HUES64 (cell line): Measurements from ENCODE around the gene CELF4.

Experiments
- H3K27ac ChIP-seq: 2 replicates; pipeline ENCODE4 v1.7.0; 2013; ENCODE audit warnings: low read depth, low read length, inconsistent platforms
- H3K27me3 ChIP-seq: 2 replicates; pipeline ENCODE4 v1.6.1; 2013; ENCODE audit warnings: mild to moderate bottlenecking, low read length; ENCODE audit not compliant: insufficient read depth
- H3K36me3 ChIP-seq: 2 replicates; pipeline ENCODE4 v1.6.1; 2013; ENCODE audit warnings: mild to moderate bottlenecking, low read length; ENCODE audit not compliant: insufficient read depth
- H3K4me1 ChIP-seq: 2 replicates; pipeline ENCODE4 v1.6.1; 2013; ENCODE audit warnings: mild to moderate bottlenecking, low read length, moderate library complexity; ENCODE audit not compliant: insufficient read depth
- H3K4me3 ChIP-seq: 2 replicates; pipeline ENCODE4 v1.5.1; 2013; ENCODE audit warnings: mild to moderate bottlenecking, low read length, moderate library complexity
- H3K9ac ChIP-seq: 2 replicates; pipeline ENCODE4 v1.6.1; 2013; ENCODE audit warnings: mild to moderate bottlenecking, low read depth, low read length
- H3K9me3 ChIP-seq: 2 replicates; pipeline ENCODE4 v1.6.1; 2013; ENCODE audit warnings: low read depth, low read length; ENCODE audit not compliant: insufficient read depth
- WGBS: fragments of 150-250, 120-280 bp; methylation state at CpG from one replicate; pipeline ENCODE4 v1.1.7; 2013; ENCODE audit warnings: missing lambda C conversion rate; 5-methylcytosine and 5-hydroxymethylcytosine counted together

The CELF4 gene

GRCh38 chr18:37521510-37522465, 43.8 kb downstream of the CELF4 start:
- WGBS = 83% methylated on average over 18 of the region's 19 CpGs
- Histone ChIP-seq H3K4me3 (no peak overlapping the region), H3K27me3 (peaks cover 41% of the 10 kb centered on the region), H3K27ac (no peak overlapping the region), H3K4me1 (peaks cover 22% of the 10 kb centered on the region), H3K9ac (no peak overlapping the region), H3K36me3 (no peaks in the 10 kb centered on the region), H3K9me3 (no peaks in the 10 kb centered on the region)

GRCh38 chr18:37520508-37520907, 45.1 kb downstream of the CELF4 start:
- no peaks in the 10 kb centered on the region for H3K36me3 ChIP-seq
- WGBS = 80% methylated on average over 3 of the region's 3 CpGs
- no peaks in the 10 kb centered on the region for H3K9me3 ChIP-seq
- H3K27ac ChIP-seq = no peak overlapping the region
- H3K27me3 ChIP-seq = peaks cover 34% of the 10 kb centered on the region
- H3K4me1 ChIP-seq = peaks cover 11% of the 10 kb centered on the region
- H3K9ac ChIP-seq = no peak overlapping the region
- no peak overlapping the region for H3K4me3 ChIP-seq

- peaks cover 25% of the 10 kb centered on the region for H3K27me3 ChIP-seq
- no peaks in the 10 kb centered on the region for H3K36me3 ChIP-seq
- 86% methylated on average over 9 of the region's 9 CpGs for WGBS
- 0 out of 2 replicates have a peak, but pooled peaks cover 4% of the 10 kb centered on the region for H3K4me1 ChIP-seq
- H3K4me3 ChIP-seq = no peak overlapping the region
- no peaks in the 10 kb centered on the region for H3K9me3 ChIP-seq
- H3K9ac ChIP-seq = no peak overlapping the region; the same call in 1 of the 2 replicates
- no peak overlapping the region for H3K27ac ChIP-seq
Observed at GRCh38 chr18:37519510-37520135, 46.0 kb downstream of the CELF4 start.

GRCh38 chr18:37516361-37516853, 49.2 kb downstream of the CELF4 start:
- no peak overlapping the region for H3K27ac ChIP-seq
- no peak overlapping the region for H3K9ac ChIP-seq
- over 99% methylated on average over 5 of the region's 5 CpGs for WGBS
- no peaks in the 10 kb centered on the region for H3K9me3 ChIP-seq
- H3K27me3 ChIP-seq = no peaks in the 10 kb centered on the region
- H3K4me1 ChIP-seq = no peaks in the 10 kb centered on the region
- no peaks in the 10 kb centered on the region for H3K36me3 ChIP-seq
- H3K4me3 ChIP-seq = no peak overlapping the region

GRCh38 chr18:37514953-37515352, 50.6 kb downstream of the CELF4 start:
- Histone ChIP-seq H3K27me3 (no peaks in the 10 kb centered on the region), H3K4me3 (no peak overlapping the region), H3K4me1 (no peaks in the 10 kb centered on the region), H3K9me3 (no peaks in the 10 kb centered on the region), H3K36me3 (no peaks in the 10 kb centered on the region), H3K9ac (no peak overlapping the region), H3K27ac (no peak overlapping the region)
- WGBS = 94% methylated on average over 3 of the region's 3 CpGs

- no peak overlapping the region for H3K4me3 ChIP-seq
- WGBS = 86% methylated on average over 2 of the region's 2 CpGs
Observed at GRCh38 chr18:37512400-37512799, 53.2 kb downstream of the CELF4 start.

GRCh38 chr18:37511721-37512298, 53.8 kb downstream of the CELF4 start:
- no peak overlapping the region for H3K4me3 ChIP-seq
- H3K27ac ChIP-seq = no peak overlapping the region
- H3K36me3 ChIP-seq = no peaks in the 10 kb centered on the region
- H3K27me3 ChIP-seq = no peaks in the 10 kb centered on the region
- WGBS = 93% methylated on average over 9 of the region's 9 CpGs
- H3K4me1 ChIP-seq = no peaks in the 10 kb centered on the region
- 0 out of 2 replicates have a peak, but pooled peaks cover 3% of the 10 kb centered on the region for H3K9me3 ChIP-seq
- H3K9ac ChIP-seq = no peak overlapping the region

More at GRCh38 chr18:37512400-37512799, 53.2 kb downstream of the CELF4 start:
- Histone ChIP-seq H3K9me3 (0 out of 2 replicates have a peak, but pooled peaks cover 3% of the 10 kb centered on the region), H3K36me3 (no peaks in the 10 kb centered on the region), H3K4me1 (no peaks in the 10 kb centered on the region), H3K9ac (no peak overlapping the region), H3K27ac (no peak overlapping the region), H3K27me3 (no peaks in the 10 kb centered on the region)

- H3K27ac ChIP-seq = no peak overlapping the region
- 100% methylated on average over 1 of the region's 1 CpG for WGBS
- no peaks in the 10 kb centered on the region for H3K36me3 ChIP-seq
- no peaks in the 10 kb centered on the region for H3K27me3 ChIP-seq
- no peaks in the 10 kb centered on the region for H3K4me1 ChIP-seq
- H3K9me3 ChIP-seq = 0 out of 2 replicates have a peak, but pooled peaks cover 3% of the 10 kb centered on the region
- no peak overlapping the region for H3K4me3 ChIP-seq
- no peak overlapping the region for H3K9ac ChIP-seq
Observed at GRCh38 chr18:37509600-37509999, 56.0 kb downstream of the CELF4 start.

- Histone ChIP-seq H3K36me3 (no peaks in the 10 kb centered on the region), H3K27ac (no peak overlapping the region), H3K4me1 (no peaks in the 10 kb centered on the region), H3K9me3 (0 out of 2 replicates have a peak, but pooled peaks cover 3% of the 10 kb centered on the region), H3K4me3 (no peak overlapping the region), H3K27me3 (no peaks in the 10 kb centered on the region), H3K9ac (no peak overlapping the region)
- WGBS = 87% methylated on average over 3 of the region's 3 CpGs
Observed at GRCh38 chr18:37508207-37508606, 57.4 kb downstream of the CELF4 start.

- Histone ChIP-seq H3K9me3 (0 out of 2 replicates have a peak, but pooled peaks cover 3% of the 10 kb centered on the region), H3K36me3 (no peaks in the 10 kb centered on the region), H3K27me3 (no peaks in the 10 kb centered on the region), H3K9ac (no peak overlapping the region), H3K27ac (no peak overlapping the region), H3K4me1 (no peaks in the 10 kb centered on the region), H3K4me3 (no peak overlapping the region)
- WGBS = 87% methylated on average over 2 of the region's 2 CpGs
Observed at GRCh38 chr18:37507239-37507638, 58.4 kb downstream of the CELF4 start.

- WGBS = 79% methylated on average over 9 of the region's 9 CpGs
Observed at GRCh38 chr18:37506001-37506400, 59.6 kb downstream of the CELF4 start.

More at GRCh38 chr18:37506001-37506400, 59.6 kb downstream of the CELF4 start:
- no peak overlapping the region for H3K27ac ChIP-seq
- no peaks in the 10 kb centered on the region for H3K36me3 ChIP-seq
- no peaks in the 10 kb centered on the region for H3K27me3 ChIP-seq
- H3K9me3 ChIP-seq = 0 out of 2 replicates have a peak, but pooled peaks cover 3% of the 10 kb centered on the region
- H3K4me1 ChIP-seq = no peaks in the 10 kb centered on the region
- H3K4me3 ChIP-seq = no peak overlapping the region
- H3K9ac ChIP-seq = no peak overlapping the region
